ENCODE results near the gene VN1R4.
"Not testable (repeated sequence)": the region's sequence is repeated elsewhere in the genome, so short reads cannot be mapped to it uniquely, and the experiment has no call there.

VN1R4 gene, protein sequence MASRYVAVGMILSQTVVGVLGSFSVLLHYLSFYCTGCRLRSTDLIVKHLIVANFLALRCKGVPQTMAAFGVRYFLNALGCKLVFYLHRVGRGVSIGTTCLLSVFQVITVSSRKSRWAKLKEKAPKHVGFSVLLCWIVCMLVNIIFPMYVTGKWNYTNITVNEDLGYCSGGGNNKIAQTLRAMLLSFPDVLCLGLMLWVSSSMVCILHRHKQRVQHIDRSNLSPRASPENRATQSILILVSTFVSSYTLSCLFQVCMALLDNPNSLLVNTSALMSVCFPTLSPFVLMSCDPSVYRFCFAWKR

DNA sequence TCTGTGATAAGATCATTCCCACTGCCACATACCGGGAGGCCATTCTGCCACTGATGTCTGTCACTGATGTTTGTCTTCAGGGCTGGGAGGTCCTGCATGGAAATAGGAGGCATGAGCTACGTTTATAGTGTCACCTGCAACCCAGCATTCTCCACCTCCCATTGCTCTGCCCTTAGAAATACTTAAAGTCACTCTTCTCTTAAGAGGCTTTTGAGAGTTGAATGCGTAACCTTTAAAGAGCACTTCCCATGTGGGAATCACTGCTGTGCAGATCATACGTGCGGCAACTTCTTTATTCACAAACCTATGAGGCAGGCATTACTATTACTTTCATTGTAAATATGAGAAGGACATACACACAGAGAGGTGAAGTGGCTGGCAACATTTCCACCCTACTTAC lies at the start of gene VN1R4:
Gene VN1R4, minus strand, starts transcription at position 101 of the 400 bp plus-strand sequence. Its CDS starts 58 bp downstream, at position 43.
- not testable (repeated sequence) for H3K4me2 ChIP-seq (ENCODE audit: low read depth, low read length, poor library complexity, severe bottlenecking); H3K27me3 ChIP-seq (ENCODE audit: low read length); H3K9me2 ChIP-seq (replicated peaks; ENCODE audit: insufficient read depth, low read length); H3K36me3 ChIP-seq (ENCODE audit: low read length); H3K27ac ChIP-seq (ENCODE audit: low read depth, low read length); H4K20me1 ChIP-seq (ENCODE audit: low read depth, low read length); H3K9me3 ChIP-seq (ENCODE audit: insufficient read depth, low read length); H3K9ac ChIP-seq (ENCODE audit: low read length); H3K79me2 ChIP-seq (ENCODE audit: insufficient read depth, low read length); H2AFZ ChIP-seq (ENCODE audit: low read depth, low read length, severe bottlenecking); H3F3A ChIP-seq (ENCODE audit: insufficient read depth); H3K4me3 ChIP-seq (ENCODE audit: insufficient read depth, low read length, poor library complexity, severe bottlenecking)

GRCh38 chr19:53311897-53312296 lies 44.4 kb upstream of the VN1R4 start:
- Histone ChIP-seq H3K9ac (ENCODE audit: low read length) (no peak overlapping the region), H3K36me3 (ENCODE audit: low read length) (no peaks in the 10 kb centered on the region), H3K4me3 (ENCODE audit: insufficient read depth, low read length, poor library complexity, severe bottlenecking) (no peak overlapping the region), H2AFZ (ENCODE audit: low read depth, low read length, severe bottlenecking) (no peak overlapping the region), H3F3A (ENCODE audit: insufficient read depth) (no peaks in the 10 kb centered on the region), H3K9me3 (ENCODE audit: insufficient read depth, low read length) (no peaks in the 10 kb centered on the region), H3K79me2 (ENCODE audit: insufficient read depth, low read length) (no peaks in the 10 kb centered on the region), H4K20me1 (ENCODE audit: low read depth, low read length) (no peaks in the 10 kb centered on the region), H3K9me2 (replicated peaks; ENCODE audit: insufficient read depth, low read length) (no peaks in the 10 kb centered on the region), H3K27me3 (ENCODE audit: low read length) (no peaks in the 10 kb centered on the region), H3K27ac (ENCODE audit: low read depth, low read length) (no peak overlapping the region), H3K4me2 (ENCODE audit: low read depth, low read length, poor library complexity, severe bottlenecking) (no peak overlapping the region)
- TF ChIP-seq, protein P1, sequence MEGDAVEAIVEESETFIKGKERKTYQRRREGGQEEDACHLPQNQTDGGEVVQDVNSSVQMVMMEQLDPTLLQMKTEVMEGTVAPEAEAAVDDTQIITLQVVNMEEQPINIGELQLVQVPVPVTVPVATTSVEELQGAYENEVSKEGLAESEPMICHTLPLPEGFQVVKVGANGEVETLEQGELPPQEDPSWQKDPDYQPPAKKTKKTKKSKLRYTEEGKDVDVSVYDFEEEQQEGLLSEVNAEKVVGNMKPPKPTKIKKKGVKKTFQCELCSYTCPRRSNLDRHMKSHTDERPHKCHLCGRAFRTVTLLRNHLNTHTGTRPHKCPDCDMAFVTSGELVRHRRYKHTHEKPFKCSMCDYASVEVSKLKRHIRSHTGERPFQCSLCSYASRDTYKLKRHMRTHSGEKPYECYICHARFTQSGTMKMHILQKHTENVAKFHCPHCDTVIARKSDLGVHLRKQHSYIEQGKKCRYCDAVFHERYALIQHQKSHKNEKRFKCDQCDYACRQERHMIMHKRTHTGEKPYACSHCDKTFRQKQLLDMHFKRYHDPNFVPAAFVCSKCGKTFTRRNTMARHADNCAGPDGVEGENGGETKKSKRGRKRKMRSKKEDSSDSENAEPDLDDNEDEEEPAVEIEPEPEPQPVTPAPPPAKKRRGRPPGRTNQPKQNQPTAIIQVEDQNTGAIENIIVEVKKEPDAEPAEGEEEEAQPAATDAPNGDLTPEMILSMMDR (IDR thresholded peaks at IDR 0.05; ENCODE audit: insufficient read depth, low read length, poor library complexity, severe bottlenecking), result no peak
- TF ChIP-seq EZH2phosphoT487 (conservative IDR thresholded peaks at IDR 0.05; ENCODE audit: low read length), result no peak

GRCh38 chr19:53311044-53311443 lies 43.5 kb upstream of the VN1R4 start:
- no peak overlapping the region for H3K9ac ChIP-seq (ENCODE audit: low read length)
- no peaks in the 10 kb centered on the region for H3K36me3 ChIP-seq (ENCODE audit: low read length)
- H3K79me2 ChIP-seq (ENCODE audit: insufficient read depth, low read length), result no peaks in the 10 kb centered on the region
- no peaks in the 10 kb centered on the region for H4K20me1 ChIP-seq (ENCODE audit: low read depth, low read length)
- H3K9me2 ChIP-seq (replicated peaks; ENCODE audit: insufficient read depth, low read length), result no peaks in the 10 kb centered on the region
- no peaks in the 10 kb centered on the region for H3F3A ChIP-seq (ENCODE audit: insufficient read depth)
- no peak overlapping the region for H3K4me2 ChIP-seq (ENCODE audit: low read depth, low read length, poor library complexity, severe bottlenecking)
- H3K4me3 ChIP-seq (ENCODE audit: insufficient read depth, low read length, poor library complexity, severe bottlenecking), result no peak overlapping the region
- H3K9me3 ChIP-seq (ENCODE audit: insufficient read depth, low read length), result no peaks in the 10 kb centered on the region
- H3K27ac ChIP-seq (ENCODE audit: low read depth, low read length), result no peak overlapping the region
- TF ChIP-seq, protein P1 (IDR thresholded peaks at IDR 0.05; ENCODE audit: insufficient read depth, low read length, poor library complexity, severe bottlenecking), result no peak
- TF ChIP-seq EZH2phosphoT487 (conservative IDR thresholded peaks at IDR 0.05; ENCODE audit: low read length), result no peak
- no peaks in the 10 kb centered on the region for H3K27me3 ChIP-seq (ENCODE audit: low read length)
- no peak overlapping the region for H2AFZ ChIP-seq (ENCODE audit: low read depth, low read length, severe bottlenecking)

GRCh38 chr19:53308339-53308811 lies 40.9 kb upstream of the VN1R4 start:
- H3K9me3 ChIP-seq (ENCODE audit: insufficient read depth, low read length), result no peaks in the 10 kb centered on the region
- H4K20me1 ChIP-seq (ENCODE audit: low read depth, low read length), result no peaks in the 10 kb centered on the region
- TF ChIP-seq, protein P1 (IDR thresholded peaks at IDR 0.05; ENCODE audit: insufficient read depth, low read length, poor library complexity, severe bottlenecking), result no peak
- TF ChIP-seq EZH2phosphoT487 (conservative IDR thresholded peaks at IDR 0.05; ENCODE audit: low read length), result no peak
- no peak overlapping the region for H3K4me2 ChIP-seq (ENCODE audit: low read depth, low read length, poor library complexity, severe bottlenecking)
- H3K9me2 ChIP-seq (replicated peaks; ENCODE audit: insufficient read depth, low read length), result no peaks in the 10 kb centered on the region
- H3F3A ChIP-seq (ENCODE audit: insufficient read depth), result no peaks in the 10 kb centered on the region
- no peak overlapping the region for H3K9ac ChIP-seq (ENCODE audit: low read length)
- no peaks in the 10 kb centered on the region for H3K27me3 ChIP-seq (ENCODE audit: low read length)
- no peaks in the 10 kb centered on the region for H3K36me3 ChIP-seq (ENCODE audit: low read length)
- no peak overlapping the region for H3K27ac ChIP-seq (ENCODE audit: low read depth, low read length)
- H2AFZ ChIP-seq (ENCODE audit: low read depth, low read length, severe bottlenecking), result no peak overlapping the region
- no peaks in the 10 kb centered on the region for H3K79me2 ChIP-seq (ENCODE audit: insufficient read depth, low read length)
- H3K4me3 ChIP-seq (ENCODE audit: insufficient read depth, low read length, poor library complexity, severe bottlenecking), result no peak overlapping the region

DNA sequence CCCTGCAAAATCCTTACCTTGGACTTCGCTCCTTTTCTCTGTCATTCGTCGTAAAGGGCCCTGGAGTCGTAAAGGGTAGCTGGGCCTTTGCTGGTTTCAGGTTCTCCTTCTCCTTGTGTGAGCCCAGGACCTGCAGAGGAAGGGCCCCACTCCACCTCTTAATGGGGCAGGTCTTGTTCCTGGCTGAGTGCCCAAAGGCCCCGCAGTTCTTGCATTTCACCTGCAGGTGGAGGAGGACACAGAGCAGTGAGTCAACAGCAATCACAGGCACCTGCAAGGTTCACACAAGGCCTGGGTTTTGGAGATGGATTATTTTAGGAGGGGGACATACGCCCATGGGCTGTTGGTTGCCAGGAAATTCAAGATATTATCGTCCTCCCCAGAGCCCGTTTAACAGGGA lies 33.8 kb upstream of the VN1R4 start:
- not testable (repeated sequence) for H3F3A ChIP-seq (ENCODE audit: insufficient read depth); H3K4me2 ChIP-seq (ENCODE audit: low read depth, low read length, poor library complexity, severe bottlenecking); H3K27ac ChIP-seq (ENCODE audit: low read depth, low read length); H4K20me1 ChIP-seq (ENCODE audit: low read depth, low read length); H3K4me3 ChIP-seq (ENCODE audit: insufficient read depth, low read length, poor library complexity, severe bottlenecking); H3K27me3 ChIP-seq (ENCODE audit: low read length); H2AFZ ChIP-seq (ENCODE audit: low read depth, low read length, severe bottlenecking); H3K9me2 ChIP-seq (replicated peaks; ENCODE audit: insufficient read depth, low read length); H3K9me3 ChIP-seq (ENCODE audit: insufficient read depth, low read length); H3K79me2 ChIP-seq (ENCODE audit: insufficient read depth, low read length); H3K9ac ChIP-seq (ENCODE audit: low read length); H3K36me3 ChIP-seq (ENCODE audit: low read length)
